ENCODE data around the gene TMPRSS9.

TMPRSS9 gene

DNA sequence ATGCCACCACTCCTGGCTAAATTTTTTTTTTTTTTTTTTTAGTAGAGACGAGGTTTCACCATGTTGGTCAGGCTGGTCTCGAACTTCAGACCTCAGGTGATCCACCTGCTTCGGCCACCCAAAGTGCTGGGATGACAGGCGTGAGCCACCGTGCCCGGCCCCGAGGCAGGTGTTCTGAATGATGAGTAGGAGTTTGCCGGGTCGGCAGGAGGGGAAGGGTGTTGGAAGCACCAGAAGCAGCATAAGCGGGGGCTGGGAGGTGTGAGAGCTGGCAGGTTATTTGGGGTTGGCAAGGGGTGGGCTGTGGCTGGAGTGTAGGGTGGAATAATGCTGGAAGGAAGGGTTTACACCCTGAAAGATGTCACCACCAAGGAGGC is 29.8 kb upstream of the TMPRSS9 start:
- no peak for DNase-seq

DNA sequence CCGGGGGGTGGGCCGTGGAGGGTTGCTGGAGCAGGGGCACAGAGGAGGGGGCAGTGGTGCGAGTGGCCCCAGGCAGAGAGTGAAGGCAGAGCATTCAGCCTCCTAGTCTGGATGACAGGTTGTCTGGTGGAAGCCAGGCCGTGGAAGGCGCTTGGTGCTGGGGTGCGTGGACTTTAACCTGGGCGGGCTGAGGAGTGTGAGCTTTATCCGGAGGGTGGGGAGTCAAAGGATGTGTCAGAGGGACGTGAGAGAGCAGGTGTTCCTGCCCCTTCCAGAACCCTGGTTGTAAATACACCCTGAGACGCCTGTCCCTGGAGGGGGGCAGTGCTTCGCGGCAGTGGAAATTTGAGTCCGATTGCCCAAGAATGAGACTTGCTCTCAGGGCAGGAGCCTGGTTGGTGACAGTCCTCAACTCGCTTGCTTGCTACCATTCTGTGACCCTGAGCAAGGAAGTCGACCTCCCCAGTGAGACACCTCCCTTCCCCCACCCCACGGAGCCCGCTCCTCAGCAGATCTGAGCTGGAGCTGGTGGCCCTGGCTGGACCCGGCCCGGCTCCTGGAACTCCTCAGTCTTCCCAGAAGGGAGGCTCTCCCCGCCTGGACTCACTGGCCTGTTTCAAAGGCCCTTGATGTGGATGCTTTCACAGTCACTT is 29.3 kb upstream of the TMPRSS9 start:
- DNase-seq: no peak

DNA sequence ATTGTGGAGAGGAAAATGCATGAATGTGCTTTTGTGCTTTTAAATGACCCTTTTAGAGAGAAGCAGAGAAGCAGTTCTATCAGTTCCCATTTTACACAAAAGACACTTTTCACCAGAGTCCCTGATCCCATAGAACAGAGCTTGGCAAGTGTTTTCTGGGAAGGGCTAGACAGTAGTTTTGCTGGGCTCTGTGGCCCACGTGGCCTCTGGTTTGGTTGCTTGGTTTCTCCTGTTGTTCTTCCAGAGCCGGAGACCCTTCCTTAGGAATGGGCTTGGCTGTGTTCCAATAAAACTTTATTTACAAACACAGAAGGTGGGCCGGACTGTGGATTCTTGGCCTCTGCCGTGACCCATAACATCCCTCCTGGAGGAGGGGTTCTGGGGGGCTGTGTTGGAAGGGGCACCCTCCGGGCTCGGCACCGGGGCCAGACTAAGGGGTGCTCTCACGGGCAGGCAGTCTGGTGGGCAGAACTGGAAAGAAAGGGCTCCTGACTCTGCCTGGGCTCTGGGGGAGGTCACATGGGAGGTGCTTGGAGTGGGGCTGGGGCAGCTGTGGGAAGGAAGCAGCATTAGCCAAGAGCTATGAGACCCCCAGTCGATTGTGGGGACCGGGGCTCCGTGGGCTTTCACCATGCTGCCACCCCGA is 28.3 kb upstream of the TMPRSS9 start:
- no peak for DNase-seq

DNA sequence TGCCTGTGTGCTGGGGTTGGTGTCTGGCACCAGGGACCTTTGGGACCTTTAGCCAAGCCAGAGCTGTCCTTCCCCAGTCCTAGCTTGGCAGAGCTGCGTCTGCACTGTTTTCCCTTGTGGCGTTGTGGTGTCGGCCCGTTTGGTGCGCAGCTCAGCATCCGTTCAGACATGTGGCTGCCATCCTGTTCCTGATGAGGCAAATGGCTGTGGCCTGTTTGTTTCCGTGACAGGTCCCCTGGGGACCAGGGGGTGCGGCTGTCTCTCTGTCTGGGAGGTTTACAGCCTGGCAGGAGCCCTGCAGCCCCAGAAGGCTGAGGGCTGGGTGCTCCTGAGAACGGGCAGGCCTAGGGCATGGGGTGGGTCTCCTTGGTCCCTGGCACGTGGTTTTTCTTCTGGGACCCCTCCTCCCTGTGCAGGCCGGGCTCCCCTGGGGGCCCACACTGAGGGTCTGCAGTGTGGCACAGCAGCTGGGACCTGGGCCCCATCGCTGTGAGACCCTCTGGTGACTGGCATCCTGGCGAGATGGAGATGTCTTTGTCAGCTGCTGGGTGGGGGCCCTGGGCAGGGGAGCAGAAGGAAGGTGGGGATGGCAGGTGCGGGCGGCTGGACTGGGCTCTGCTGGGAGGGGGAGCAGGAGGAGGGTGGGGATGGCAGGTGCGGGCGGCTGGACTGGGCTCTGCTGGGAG is 27.6 kb upstream of the TMPRSS9 start:
- no peak for DNase-seq

DNA sequence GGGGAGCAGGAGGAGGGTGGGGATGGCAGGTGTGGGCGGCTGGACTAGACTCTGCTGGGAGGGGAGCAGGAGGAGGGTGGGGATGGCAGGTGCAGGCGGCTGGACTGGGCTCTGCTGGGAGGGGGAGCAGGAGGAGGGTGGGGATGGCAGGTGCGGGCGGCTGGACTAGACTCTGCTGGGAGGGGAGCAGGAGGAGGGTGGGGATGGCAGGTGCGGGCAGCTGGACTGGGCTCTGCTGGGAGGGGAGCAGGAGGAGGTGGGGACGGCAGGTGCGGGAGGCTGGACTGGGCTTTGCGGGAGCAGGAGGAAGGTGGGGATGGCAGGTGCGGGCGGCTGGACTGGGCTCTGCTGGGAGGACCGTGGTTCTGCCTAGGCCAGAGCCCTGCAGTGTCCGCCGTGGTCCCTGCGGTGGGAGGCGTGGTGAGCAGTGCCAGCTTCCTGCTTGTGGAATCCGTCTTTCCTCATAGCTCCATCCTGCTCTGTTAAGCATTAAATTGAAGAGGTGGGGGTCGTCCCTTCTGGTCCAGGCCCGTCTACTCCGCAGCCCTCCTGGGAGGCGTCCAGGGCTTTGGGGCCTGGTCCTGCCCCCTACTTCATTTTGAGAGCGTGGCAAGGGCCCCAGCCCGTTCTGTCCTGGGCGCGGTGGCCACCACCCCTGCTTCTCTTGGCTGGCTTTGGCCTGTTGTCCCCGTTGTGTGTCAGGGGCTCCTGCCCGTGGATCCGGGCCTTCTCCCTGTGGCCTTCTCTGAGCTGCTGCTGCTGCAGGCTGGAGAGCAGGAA is 26.8 kb upstream of the TMPRSS9 start:
- DNase-seq: no peak

DNA sequence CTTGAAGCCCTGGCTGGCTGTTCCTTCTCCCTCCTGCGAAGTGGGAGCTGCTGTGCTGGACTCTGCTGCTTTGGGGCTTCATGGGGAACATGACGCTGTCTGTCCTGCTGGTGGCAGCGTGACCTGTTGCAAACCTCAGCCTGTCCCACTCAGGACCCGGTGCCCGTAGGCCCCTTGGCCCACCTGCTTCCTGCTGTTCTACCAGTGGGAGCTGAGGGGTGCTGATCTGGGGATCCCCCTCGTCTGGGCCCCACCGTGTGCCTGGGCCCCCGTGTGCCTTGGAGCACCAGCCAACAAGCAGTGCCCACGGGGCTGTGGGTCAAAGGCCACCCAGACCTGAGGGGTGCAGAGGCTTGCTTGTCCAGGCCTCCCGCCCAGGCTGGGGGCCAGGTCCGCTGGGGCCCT is 26.3 kb upstream of the TMPRSS9 start:
- DNase-seq: no peak

DNA sequence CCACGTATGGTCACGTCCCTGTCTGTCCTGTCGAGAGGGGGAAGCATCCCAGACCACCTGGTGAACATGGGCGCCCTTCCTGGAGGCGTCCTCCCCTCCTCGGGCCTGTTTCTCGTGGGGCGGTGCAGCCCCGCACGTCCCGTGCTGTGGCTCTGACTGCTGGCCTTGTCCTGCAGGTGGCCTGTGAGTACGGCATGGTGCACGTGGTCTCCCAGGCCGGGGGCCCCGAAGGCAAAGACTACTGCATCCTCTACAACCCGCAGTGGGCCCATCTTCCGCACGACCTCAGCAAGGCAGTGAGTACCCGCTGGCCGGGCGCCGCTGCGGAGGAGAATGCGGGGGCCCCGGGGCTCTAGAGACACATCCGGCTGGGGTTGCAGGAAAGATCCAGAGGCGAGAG is 25.6 kb upstream of the TMPRSS9 start:
- DNase-seq: no peak

DNA sequence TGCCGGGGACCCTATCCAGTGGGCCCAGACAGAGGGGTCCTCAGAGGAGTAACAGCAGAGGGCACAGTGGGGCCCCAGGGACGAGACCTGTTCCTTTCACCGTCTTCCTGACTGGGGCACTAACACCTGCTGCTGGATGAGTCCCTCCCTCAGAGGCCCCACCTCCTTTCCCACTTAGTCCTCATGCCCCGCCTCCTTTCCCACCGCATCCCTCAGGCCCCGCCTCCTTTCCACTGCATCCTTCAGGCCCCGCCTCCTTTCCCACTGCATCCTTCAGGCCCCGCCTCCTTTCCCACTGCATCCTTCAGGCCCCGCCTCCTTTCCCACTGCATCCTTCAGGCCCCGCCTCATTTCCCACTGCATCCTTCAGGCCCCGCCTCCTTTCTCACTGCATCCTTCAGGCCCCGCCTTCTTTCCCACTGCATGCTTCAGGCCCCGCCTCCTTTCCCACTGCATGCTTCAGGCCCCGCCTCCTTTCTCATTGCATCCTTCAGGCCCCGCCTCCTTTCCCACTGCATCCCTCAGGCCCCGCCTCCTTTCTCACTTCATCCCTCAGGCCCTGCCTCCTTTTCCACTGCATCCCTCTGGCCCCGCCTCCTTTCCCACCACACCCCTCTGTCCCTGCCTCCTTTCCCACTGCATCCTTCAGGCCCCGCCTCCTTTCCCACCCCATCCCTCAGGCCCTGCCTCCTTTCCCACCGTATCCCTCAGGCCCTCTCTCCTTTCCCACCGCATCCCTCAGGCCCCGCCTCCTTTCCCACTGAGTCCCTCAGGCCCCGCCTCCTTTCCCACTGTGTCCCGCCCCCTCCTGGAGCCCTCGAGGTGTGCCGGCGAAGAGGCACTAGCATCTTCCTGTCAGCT is 24.8 kb upstream of the TMPRSS9 start:
- no peak for DNase-seq

DNA sequence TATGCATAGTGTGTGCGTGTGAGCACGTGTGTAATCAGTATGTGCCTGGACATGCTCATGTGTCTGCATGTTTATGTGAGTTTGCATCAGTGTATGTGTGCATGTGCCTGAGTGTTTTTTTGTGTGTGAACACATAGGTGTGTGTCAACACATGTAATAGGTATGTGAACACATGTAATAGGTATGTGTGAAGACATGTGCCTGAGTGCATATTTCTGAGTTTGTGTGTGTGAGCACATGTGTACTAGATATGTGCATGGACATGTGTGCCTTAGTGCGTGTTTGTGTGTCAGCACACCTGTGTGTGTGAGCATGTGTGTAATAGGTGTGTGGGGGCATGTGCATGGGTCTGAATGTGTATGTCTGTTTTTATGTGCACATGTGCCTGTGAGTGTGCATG is 24.2 kb upstream of the TMPRSS9 start:
- DNase-seq: no peak

DNA sequence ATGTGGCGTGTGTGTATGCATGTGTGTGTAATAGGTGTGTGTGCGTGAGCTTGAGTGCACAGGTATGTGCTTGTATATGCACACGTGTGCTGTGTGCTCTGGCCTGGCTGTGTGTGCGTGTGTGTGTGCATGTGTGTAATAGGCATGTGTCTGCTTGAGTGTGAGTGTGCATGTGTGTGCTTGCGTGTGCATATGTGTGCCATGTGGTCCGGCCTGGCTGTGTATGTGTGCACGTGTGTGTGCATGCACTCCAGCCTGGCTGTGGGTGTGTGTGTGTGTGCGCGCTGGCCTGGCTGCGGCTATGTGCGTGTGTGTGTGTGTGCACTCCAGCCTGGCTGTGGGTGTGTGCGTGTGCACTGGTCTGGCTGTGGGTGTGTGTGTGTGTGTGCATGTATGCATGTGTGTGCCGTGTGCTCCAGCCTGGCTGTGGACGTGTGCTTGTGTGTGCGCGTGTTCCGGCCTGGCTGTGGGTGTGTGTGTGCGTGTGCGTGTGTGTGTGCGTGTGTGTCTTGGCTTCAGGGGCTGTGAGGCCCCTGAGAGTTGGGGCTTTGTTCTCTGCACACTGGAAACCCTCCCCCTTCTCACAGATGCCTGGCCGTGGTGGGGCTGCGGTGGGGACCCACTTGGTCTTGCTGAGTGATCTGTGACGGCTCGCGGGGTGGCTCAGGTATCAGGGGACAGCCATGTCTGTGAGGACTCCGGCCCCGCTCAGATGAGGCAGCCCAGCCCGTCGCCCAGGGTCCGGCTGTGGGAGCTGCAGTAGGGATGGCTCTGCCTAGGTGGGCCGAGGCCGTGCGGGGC is 23.3 kb upstream of the TMPRSS9 start:
- DNase-seq: no peak

DNA sequence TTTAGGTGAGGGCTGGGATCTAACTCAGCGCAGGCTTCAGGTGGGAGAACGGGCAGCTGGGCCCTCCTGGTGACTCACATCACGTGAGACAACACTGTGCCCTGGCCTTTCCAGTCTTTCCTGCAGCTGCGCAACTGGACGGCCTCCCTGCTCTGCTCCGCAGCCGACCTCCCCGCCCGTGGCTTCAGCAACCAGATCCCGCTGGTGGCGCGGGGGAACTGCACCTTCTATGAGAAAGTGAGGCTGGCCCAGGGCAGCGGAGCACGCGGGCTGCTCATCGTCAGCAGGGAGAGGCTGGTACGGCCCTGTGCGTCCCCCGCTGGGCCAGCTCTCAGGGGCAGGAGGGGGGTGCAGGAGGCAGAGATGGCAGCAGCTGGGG is 22.7 kb upstream of the TMPRSS9 start:
- DNase-seq: no peak

DNA sequence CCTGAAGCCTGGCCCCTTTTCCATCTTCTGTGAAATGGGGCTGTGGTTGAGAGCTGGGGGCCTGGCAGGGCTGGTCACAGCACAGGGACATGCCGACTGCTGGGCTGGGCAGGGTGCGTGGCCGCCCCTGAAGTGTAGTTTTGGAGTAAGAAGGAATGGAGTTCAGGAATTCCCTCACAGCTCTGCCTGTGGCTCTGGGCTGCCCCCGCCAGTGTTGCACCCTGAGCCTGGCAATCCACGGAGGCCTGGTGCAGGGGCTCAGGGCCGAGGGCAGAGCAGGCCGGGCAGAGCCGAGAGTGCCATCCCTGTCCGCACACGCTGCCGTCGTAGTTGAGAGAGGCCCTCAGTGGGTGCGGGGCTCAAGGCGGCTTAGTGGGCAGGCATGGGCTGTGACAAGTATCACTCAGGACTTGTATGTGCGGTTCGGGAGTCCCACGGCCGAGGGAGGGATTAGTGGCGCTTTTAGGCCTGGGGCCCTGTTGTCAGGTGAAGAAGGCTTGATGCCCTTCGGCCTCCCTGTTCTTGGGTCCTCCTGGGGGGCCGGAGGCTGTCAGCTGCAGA is 21.9 kb upstream of the TMPRSS9 start:
- DNase-seq: no peak

DNA sequence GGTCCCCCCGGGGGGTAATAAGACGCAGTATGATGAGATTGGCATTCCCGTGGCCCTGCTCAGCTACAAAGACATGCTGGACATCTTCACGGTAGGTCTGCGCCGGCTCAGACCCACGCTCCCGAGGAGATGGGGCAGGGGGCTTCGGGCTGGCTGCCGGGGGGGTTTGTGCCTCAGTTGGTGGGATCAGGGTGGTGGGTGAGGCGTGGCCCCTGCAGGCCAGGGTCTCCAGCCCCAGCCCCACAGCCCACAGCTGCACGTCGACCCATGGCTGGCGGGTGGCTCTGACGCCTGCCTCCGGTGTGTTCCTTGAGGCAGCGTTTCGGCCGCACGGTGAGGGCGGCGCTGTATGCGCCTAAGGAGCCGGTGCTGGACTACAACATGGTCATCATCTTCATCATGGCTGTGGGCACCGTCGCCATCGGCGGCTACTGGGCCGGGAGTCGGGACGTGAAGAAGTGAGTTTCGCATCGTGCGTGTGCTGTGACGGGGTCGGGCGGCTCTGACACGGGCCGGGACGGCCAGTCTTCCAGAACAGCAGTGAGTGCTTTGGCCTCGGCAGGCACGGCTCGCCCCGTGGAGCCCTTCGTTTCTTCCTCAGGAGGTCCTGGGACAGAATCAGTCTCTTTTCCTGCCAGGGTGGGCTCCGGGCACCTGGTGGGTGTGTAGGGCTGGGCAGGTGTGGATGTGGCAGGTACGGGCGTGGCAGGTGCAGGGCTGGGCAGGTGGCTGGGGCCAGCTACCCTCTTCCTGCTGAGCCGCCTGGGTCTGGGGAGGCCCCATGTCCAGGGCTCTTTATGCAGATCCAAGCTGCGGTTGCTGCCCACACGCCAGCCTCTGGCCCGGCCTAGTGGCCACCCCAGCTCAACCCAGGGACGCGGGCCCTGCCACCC is 21.1 kb upstream of the TMPRSS9 start:
- no peak for DNase-seq

DNA sequence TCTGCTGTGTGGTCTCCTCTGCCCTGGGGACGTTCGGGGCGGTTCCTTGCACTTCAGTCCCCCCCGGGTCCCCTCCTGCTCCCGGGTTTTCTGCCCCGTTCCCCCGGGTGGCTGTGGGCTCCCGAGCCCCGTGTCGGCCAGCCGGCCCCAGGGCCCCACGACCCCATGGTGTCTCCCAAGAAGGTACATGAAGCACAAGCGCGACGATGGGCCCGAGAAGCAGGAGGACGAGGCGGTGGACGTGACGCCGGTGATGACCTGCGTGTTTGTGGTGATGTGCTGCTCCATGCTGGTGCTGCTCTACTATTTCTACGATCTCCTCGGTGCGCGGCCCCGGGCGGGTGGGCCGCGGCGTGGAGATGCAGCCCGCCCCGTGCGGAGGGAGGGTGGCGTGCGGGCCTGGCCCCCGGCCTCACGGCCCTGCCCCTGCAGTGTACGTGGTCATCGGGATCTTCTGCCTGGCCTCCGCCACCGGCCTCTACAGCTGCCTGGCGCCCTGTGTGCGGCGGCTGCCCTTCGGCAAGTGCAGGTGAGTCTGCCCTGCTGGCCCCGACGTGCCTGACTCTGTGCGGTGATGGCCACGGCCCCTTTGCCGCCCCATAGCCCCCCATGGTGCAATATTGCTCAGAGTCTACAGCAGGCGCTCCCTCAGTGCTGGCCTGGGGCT is 20.3 kb upstream of the TMPRSS9 start:
- DNase-seq: no peak

DNA sequence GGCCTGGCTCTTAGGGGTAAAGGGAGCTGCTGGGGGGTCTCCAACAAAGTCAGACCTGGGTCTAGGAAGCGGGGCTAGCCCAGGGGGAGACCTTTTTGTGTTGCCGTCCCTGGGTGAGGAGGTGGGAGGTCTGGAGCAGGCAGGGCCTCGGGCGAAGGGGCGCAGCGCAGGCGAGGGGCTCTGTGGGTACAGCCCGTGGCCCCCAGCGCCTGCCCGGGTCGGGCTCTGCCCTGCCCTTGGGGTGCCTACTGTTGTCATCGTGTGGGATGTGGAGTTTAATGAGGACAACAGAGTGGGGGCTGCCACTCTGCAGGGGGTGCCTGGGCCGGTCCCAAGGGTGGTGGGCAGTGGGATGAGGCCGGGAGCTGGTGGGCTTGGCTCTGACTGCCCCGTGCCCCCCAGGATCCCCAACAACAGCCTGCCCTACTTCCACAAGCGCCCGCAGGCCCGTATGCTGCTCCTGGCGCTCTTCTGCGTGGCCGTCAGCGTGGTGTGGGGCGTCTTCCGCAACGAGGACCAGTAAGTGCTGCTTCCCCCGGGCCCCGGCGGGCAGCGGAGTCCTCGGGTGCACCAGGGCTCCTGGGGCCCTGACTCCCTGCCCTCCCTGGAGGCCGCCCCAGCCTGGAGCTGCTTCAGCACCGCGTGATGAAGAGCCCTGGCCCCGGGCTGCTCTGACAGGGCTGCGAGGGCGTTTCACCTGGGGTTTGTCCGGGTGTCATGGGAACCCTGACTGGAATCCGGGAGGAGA is 19.4 kb upstream of the TMPRSS9 start:
- no peak for DNase-seq

DNA sequence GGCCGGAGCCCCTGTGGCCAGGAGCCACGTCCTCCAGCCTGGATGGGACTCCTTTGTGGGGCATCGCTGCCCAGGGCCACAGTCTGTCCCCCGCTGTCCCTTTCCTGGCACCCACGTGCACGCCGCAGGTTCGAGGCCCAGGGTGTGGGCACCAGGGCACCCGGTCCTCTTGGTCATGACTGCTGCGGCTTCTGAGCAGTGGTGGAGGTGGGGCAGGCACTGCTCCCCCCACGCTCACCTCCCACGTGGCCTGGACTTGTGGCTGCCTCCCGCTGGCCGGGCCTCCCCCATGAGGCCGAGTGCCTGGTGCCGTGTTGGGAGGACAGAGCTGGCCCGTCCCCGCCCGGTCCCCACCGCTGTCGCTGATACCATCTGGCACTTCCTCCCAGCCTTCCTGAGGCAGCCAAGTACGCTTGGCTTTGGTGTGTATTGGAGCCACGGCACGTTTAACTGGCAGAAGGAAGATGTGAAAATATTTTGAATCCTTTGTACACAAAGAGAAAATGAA is 18.8 kb upstream of the TMPRSS9 start:
- no peak for DNase-seq

DNA sequence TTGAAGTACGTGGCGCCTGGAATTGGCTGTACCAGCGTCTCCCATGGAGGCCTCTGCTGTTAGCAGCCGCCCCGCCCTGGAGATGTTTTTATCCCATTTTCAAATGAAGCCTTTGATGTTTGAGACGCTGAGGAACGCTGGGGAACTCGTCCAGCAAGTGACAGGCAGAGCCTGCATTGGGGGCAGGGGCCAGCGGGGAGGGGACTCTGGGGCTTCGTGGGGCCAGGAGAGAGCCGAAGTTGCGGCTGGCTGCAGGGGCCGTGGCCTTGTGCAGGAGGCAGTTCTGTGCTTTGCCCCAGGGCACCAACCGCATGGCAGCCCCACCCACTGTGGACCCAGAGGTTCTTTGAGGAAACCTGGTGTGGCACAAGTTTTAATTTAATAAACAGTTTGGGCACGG is 18.1 kb upstream of the TMPRSS9 start:
- DNase-seq: no peak

DNA sequence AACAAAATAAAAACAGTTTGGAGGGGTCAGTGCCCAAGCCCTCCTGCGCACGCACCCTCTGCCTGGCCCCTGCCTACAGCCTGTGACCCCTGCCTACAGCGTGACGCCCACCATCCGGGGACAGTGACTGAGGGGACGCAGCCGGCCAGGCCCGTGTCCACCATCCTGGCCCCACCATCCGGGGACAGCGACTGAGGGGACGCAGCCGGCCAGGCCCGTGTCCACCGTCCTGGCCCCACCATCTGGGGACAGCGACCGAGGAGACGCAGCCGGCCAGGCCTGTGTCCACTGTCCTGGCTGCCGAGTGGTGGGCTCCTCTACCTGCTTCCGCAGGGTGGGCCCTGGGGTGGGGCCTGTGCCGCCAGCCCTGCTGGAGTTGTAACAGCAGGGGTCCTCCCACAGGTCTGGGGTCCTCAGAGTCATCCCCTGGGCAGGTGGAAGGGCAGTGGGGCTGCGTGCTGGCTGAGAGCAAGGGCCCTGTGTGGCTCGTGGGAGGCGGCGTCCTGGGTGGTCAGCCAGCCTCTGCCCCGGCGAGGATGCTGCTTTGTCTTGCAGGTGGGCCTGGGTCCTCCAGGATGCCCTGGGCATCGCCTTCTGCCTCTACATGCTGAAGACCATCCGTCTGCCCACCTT is 17.3 kb upstream of the TMPRSS9 start:
- DNase-seq: no peak
